Measurements from ENCODE around the gene SLC2A6.

The SLC2A6 gene

GRCh38 chr9:133426011-133426410 is 52.9 kb downstream of the SLC2A6 start:
- no peak for TF ChIP-seq CTCF (IDR thresholded peaks at IDR 0.05; ENCODE audit: extremely low read depth, missing control alignments)
- no peak for DNase-seq (ENCODE audit: low spot score)

- no peak for TF ChIP-seq CTCF (IDR thresholded peaks at IDR 0.05; ENCODE audit: extremely low read depth, missing control alignments)
- no peak for DNase-seq (ENCODE audit: low spot score)
Observed at GRCh38 chr9:133425049-133425632, 53.8 kb downstream of the SLC2A6 start.

GRCh38 chr9:133424187-133424586 is 54.7 kb downstream of the SLC2A6 start:
- DNase-seq (ENCODE audit: low spot score), result no peak

GRCh38 chr9:133423216-133423615 is 55.7 kb downstream of the SLC2A6 start:
- no peak for DNase-seq (ENCODE audit: low spot score)

More at GRCh38 chr9:133424187-133424586, 54.7 kb downstream of the SLC2A6 start:
- TF ChIP-seq CTCF (IDR thresholded peaks at IDR 0.05; ENCODE audit: extremely low read depth, missing control alignments), result no peak

GRCh38 chr9:133421615-133422542 is 57.0 kb downstream of the SLC2A6 start, which contains the start of gene ADAMTS13:
TSS of gene ADAMTS13 (plus strand) at chr9:133422367. CDS start at chr9:133422444, 77 bp downstream.
- TF ChIP-seq CTCF (IDR thresholded peaks at IDR 0.05; ENCODE audit: extremely low read depth, missing control alignments), result no peak
- peak; percentile 79 for DNase-seq (ENCODE audit: low spot score)

More at GRCh38 chr9:133423216-133423615, 55.7 kb downstream of the SLC2A6 start:
- no peak for TF ChIP-seq CTCF (IDR thresholded peaks at IDR 0.05; ENCODE audit: extremely low read depth, missing control alignments)

Measured in GM20000 (cell line).